Left ventricle myocardium inferior (tissue), 1 donor: ENCODE results near the gene MAP3K10. TPM values are rescaled to one million over a fixed set of nuclear protein-coding genes. Genes with fewer than 3 reads are reported as not detected.

Experiments used
- DNase-seq: peaks from one replicate; pipeline ENCODE4 v3.0.0-alpha.2; 2020
- H3K27ac ChIP-seq: fragments of 200-600 bp; replicated peaks from 2 replicates; pipeline ENCODE4 v1.8.0; 2021
- H3K27me3 ChIP-seq: fragments of 200-600 bp; 2 replicates; pipeline ENCODE4 v1.8.0; 2021; ENCODE audit warnings: low read depth
- H3K36me3 ChIP-seq: fragments of 200-600 bp; 2 replicates; pipeline ENCODE4 v1.8.0; 2021
- H3K4me1 ChIP-seq: fragments of 200-600 bp; 2 replicates; pipeline ENCODE4 v1.8.0; 2021
- H3K4me3 ChIP-seq: fragments of 200-600 bp; 2 replicates; pipeline ENCODE4 v1.8.0; 2021; ENCODE audit warnings: mild to moderate bottlenecking, moderate library complexity
- H3K9me3 ChIP-seq: fragments of 200-600 bp; replicated peaks from 2 replicates; pipeline ENCODE4 v1.8.0; 2021
- intact Hi-C: fragments of 100-400 bp; cut with micrococcal nuclease; formaldehyde crosslinking; loops from one replicate; pipeline ENCODE4 v1.11.0; 2022
- total RNA-seq: library from RNA; stranded (reverse); fragmentation: NEBNext Ultra II Directional; extraction: Animal tissue kit (Norgen Biotek cat#: 25700); gene quantifications from one replicate; pipeline ENCODE4 v1.2.1, GENCODE V29; 2021
- TF ChIP-seq, protein P1 (sequence below): fragments of 200-600 bp; IDR thresholded peaks from 2 replicates; pipeline ENCODE4 v1.8.0; 2021; ENCODE audit warnings: antibody characterized with exemption, mild to moderate bottlenecking, borderline replicate concordance
- donor health status: DM: no; HTN: yes; CAD: no; lungs with severe emphysema.

Gene MAP3K10
- total RNA-seq, 1 donor from 2014 or later: 17.1 TPM

GRCh38 chr19:40155749-40156265, 35.4 kb upstream of the MAP3K10 start:
- Histone ChIP-seq H3K27me3 (no peaks in the 10 kb centered on the region), H3K27ac (no peak overlapping the region), H3K4me3 (no peak overlapping the region), H3K9me3 (peaks cover 6% of the 10 kb centered on the region), H3K36me3 (no peaks in the 10 kb centered on the region), H3K4me1 (no peaks in the 10 kb centered on the region)
- intact Hi-C loops: no loop called here
- TF ChIP-seq, protein P1, sequence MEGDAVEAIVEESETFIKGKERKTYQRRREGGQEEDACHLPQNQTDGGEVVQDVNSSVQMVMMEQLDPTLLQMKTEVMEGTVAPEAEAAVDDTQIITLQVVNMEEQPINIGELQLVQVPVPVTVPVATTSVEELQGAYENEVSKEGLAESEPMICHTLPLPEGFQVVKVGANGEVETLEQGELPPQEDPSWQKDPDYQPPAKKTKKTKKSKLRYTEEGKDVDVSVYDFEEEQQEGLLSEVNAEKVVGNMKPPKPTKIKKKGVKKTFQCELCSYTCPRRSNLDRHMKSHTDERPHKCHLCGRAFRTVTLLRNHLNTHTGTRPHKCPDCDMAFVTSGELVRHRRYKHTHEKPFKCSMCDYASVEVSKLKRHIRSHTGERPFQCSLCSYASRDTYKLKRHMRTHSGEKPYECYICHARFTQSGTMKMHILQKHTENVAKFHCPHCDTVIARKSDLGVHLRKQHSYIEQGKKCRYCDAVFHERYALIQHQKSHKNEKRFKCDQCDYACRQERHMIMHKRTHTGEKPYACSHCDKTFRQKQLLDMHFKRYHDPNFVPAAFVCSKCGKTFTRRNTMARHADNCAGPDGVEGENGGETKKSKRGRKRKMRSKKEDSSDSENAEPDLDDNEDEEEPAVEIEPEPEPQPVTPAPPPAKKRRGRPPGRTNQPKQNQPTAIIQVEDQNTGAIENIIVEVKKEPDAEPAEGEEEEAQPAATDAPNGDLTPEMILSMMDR: no peak
- DNase-seq: no peak

DNA sequence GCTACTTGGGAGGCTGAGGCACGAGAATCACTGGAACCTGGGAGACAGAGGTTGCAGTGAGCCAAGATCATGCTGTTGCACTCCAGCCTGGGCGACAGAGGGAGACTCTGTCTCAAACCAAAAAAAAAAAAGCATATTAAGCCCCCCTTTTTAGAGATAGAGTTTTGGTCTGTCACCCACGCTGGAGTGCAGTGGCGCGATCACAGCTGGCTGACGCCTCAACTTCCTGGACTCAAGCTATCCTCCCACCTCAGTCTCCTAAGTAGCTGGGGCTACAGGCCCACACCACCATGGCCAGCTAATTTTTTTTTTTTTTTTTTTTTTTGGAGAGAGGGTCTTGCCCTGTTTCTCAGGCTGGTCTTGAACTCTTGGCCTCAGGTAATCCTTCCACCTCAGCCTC, 34.2 kb upstream of the MAP3K10 start:
- no peak overlapping the region for H3K4me3 ChIP-seq
- DNase-seq: no peak
- no peaks in the 10 kb centered on the region for H3K27me3 ChIP-seq
- no peak overlapping the region for H3K27ac ChIP-seq
- TF ChIP-seq, protein P1: no peak
- H3K36me3 ChIP-seq: no peaks in the 10 kb centered on the region
- peaks cover 6% of the 10 kb centered on the region for H3K9me3 ChIP-seq
- intact Hi-C loops: no loop called here
- H3K4me1 ChIP-seq: no peaks in the 10 kb centered on the region

GRCh38 chr19:40159744-40160143, 31.5 kb upstream of the MAP3K10 start:
- DNase-seq: no peak
- peaks cover 6% of the 10 kb centered on the region for H3K9me3 ChIP-seq
- H3K4me3 ChIP-seq: no peak overlapping the region
- no peak overlapping the region for H3K27ac ChIP-seq
- intact Hi-C loops: no loop called here
- H3K4me1 ChIP-seq: no peaks in the 10 kb centered on the region
- H3K36me3 ChIP-seq: no peaks in the 10 kb centered on the region
- TF ChIP-seq, protein P1: no peak
- no peaks in the 10 kb centered on the region for H3K27me3 ChIP-seq

GRCh38 chr19:40162104-40162503, 29.1 kb upstream of the MAP3K10 start:
- Histone ChIP-seq H3K27me3 (peaks cover 2% of the 10 kb centered on the region), H3K27ac (no peak overlapping the region), H3K9me3 (no peaks in the 10 kb centered on the region), H3K4me1 (no peaks in the 10 kb centered on the region), H3K36me3 (no peaks in the 10 kb centered on the region), H3K4me3 (no peak overlapping the region)
- TF ChIP-seq, protein P1: no peak
- intact Hi-C loops: no loop called here
- no peak for DNase-seq

DNA sequence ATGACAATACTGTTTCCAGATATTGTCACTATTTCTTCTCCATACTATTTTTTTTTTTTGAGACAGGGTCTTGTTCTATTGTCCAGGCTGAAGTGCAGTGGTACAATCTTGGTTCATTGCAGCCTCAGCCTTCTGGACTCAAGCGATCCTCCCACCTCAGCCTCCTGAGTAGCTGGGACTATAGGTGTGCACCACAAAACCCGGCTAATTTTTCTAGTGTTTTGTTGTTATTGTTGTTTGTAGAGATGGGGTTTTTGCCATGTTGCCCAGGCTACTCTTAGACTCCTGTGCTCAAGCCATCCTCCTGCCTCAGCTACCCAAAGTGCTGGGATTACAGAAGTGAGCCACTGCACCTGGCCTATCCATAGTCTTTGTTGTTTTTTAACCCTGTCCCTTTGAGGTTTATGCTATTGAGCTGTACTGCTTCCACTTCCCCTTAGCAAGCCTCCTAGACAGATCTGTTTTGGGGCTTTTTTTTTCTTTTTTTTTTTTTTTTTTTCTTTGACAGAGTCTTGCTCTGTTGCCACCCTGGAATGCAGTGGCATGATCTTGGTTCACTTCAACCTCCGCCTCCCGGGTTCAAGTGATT, 27.6 kb upstream of the MAP3K10 start:
- TF ChIP-seq, protein P1: no peak
- Histone ChIP-seq H3K4me1 (no peaks in the 10 kb centered on the region), H3K9me3 (no peaks in the 10 kb centered on the region), H3K4me3 (no peak overlapping the region), H3K27ac (no peak overlapping the region), H3K36me3 (no peaks in the 10 kb centered on the region), H3K27me3 (peaks cover 16% of the 10 kb centered on the region)
- DNase-seq: no peak
- intact Hi-C loops: no loop called here
